HG02938 (cell line): ENCODE results near the gene RGS10.

Experiments
- ATAC-seq: cut with Tn5 transposase; IDR thresholded peaks from one replicate; pipeline ENCODE4 v1.9.1; 2021; ENCODE audit warnings: mild to moderate bottlenecking, moderate library complexity; ENCODE audit not compliant: unreplicated experiment

Gene RGS10

GRCh38 chr10:119520283-119520682 lies 22.2 kb downstream of the RGS10 start:
- ATAC-seq, result no peak

GRCh38 chr10:119518936-119519335 lies 23.6 kb downstream of the RGS10 start:
- no peak for ATAC-seq

- no peak for ATAC-seq
These were observed 24.3 kb downstream of the RGS10 start for GRCh38 chr10:119518176-119518575.

GRCh38 chr10:119517235-119518141 lies 25.0 kb downstream of the RGS10 start:
- ATAC-seq, result peak; percentile 60

GRCh38 chr10:119516381-119517234 lies 25.9 kb downstream of the RGS10 start:
- ATAC-seq, result peak; percentile 69

- no peak for ATAC-seq
These were observed 26.9 kb downstream of the RGS10 start for GRCh38 chr10:119515511-119516045.

GRCh38 chr10:119514819-119515218 lies 27.7 kb downstream of the RGS10 start:
- ATAC-seq, result no peak

- ATAC-seq, result no peak
These were observed 30.5 kb downstream of the RGS10 start for GRCh38 chr10:119511828-119512515.

GRCh38 chr10:119509909-119510451 lies 32.5 kb downstream of the RGS10 start:
- no peak for ATAC-seq

GRCh38 chr10:119507115-119507514 lies 35.4 kb downstream of the RGS10 start:
- ATAC-seq, result no peak

GRCh38 chr10:119505588-119506315 lies 36.8 kb downstream of the RGS10 start:
- ATAC-seq, result no peak

- ATAC-seq, result no peak
These were observed 37.4 kb downstream of the RGS10 start for GRCh38 chr10:119505131-119505551.

- no peak for ATAC-seq
These were observed 37.9 kb downstream of the RGS10 start for GRCh38 chr10:119504651-119505050.

GRCh38 chr10:119503821-119504220 lies 38.7 kb downstream of the RGS10 start:
- ATAC-seq, result no peak

- no peak for ATAC-seq
These were observed 39.8 kb downstream of the RGS10 start for GRCh38 chr10:119502618-119503155.

GRCh38 chr10:119502209-119502608 lies 40.3 kb downstream of the RGS10 start:
- ATAC-seq, result no peak

- no peak for ATAC-seq
These were observed 40.8 kb downstream of the RGS10 start for GRCh38 chr10:119501690-119502089.

GRCh38 chr10:119500821-119501220 lies 41.7 kb downstream of the RGS10 start:
- no peak for ATAC-seq

- ATAC-seq, result no peak
These were observed 42.3 kb downstream of the RGS10 start for GRCh38 chr10:119500123-119500795.
